ENCODE results near the gene KANK3. TPM values are rescaled to one million over a fixed set of nuclear protein-coding genes. Genes with fewer than 3 reads are reported as not detected.
"Not testable (repeated sequence)": the region's sequence is repeated elsewhere in the genome, so short reads cannot be mapped to it uniquely, and the experiment has no call there.

Gene KANK3
- total RNA-seq, 2 donors from 2014 or later: 12.8 to 18.4 TPM

- peak overlapping the region; percentile 78 to 92 for H3K4me3 ChIP-seq
- H3K4me1 ChIP-seq: peaks cover 0 to 47% of the 10 kb centered on the region in 2 donors
- DNase-seq (ENCODE audit: low spot score): no peak
- no peaks in the 10 kb centered on the region for H3K9me3 ChIP-seq
- no peaks in the 10 kb centered on the region for H3K27me3 ChIP-seq
- peak overlapping the region; percentile 90 to 93 for H3K27ac ChIP-seq
- H3K36me3 ChIP-seq: peaks cover 29% of the 10 kb centered on the region
- TF ChIP-seq CTCF (IDR thresholded peaks at IDR 0.05): no peak
Observed at GRCh38 chr19:8319807-8320520, 23.1 kb downstream of the KANK3 start.

- not testable (repeated sequence) for H3K27ac ChIP-seq; H3K27me3 ChIP-seq; DNase-seq (ENCODE audit: low spot score); H3K4me3 ChIP-seq; H3K9me3 ChIP-seq
- H3K36me3 ChIP-seq: peaks cover 30% of the 10 kb centered on the region
- H3K4me1 ChIP-seq: peaks cover 0 to 36% of the 10 kb centered on the region in 2 donors
Observed at GRCh38 chr19:8318835-8319234, 24.2 kb downstream of the KANK3 start.

DNA sequence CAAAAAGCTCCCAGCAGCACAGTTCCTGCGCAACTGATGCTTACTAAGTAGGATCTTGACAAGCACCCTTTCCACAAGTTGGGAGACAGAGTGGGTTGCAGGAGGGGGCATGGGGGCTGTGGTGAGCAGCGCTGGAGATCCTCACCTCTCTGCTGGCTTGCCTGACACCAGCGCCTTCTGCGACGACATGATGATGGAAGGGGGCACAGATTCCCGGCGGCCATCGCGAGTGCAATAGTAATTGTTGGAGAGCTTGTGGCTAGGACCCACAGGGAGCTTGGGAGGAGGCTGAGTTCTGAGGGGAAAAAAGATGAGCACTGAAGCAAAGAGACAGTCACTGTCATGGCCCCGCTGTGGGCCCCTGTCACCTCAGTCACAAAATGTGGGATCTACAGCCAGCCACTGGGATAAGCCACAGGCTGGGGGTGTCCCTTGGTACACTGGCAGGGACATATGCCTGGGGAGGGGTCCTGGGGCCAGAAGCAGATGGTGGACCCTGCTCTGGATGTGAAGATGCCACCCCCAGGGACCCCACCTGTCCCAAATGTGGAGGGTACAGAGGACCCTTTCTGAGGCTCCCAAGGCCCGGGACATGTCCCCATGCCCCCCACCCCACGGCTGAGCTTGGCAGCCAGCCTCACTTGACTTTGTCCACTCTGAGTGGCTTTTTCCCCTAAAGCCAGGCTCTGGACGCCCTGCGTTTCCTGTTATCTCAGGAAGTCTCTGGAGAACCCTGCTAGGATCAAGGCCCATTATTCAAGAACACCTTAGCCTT, 26.5 kb downstream of the KANK3 start:
- H3K4me1 ChIP-seq: peaks cover 0 to 27% of the 10 kb centered on the region in 2 donors
- H3K4me3 ChIP-seq: no peak overlapping the region
- peaks cover 24% of the 10 kb centered on the region for H3K36me3 ChIP-seq
- no peaks in the 10 kb centered on the region for H3K9me3 ChIP-seq
- H3K27me3 ChIP-seq: no peaks in the 10 kb centered on the region
- DNase-seq (ENCODE audit: low spot score): no peak
- no peak overlapping the region for H3K27ac ChIP-seq
- TF ChIP-seq CTCF (IDR thresholded peaks at IDR 0.05): no peak

GRCh38 chr19:8314981-8315640, 28.0 kb downstream of the KANK3 start:
- Histone ChIP-seq H3K36me3 (peaks cover 38% of the 10 kb centered on the region), H3K4me1 (peaks cover 0 to 23% of the 10 kb centered on the region in 2 donors)
- not testable (repeated sequence) for H3K27me3 ChIP-seq; H3K27ac ChIP-seq; DNase-seq (ENCODE audit: low spot score); H3K9me3 ChIP-seq; H3K4me3 ChIP-seq

DNA sequence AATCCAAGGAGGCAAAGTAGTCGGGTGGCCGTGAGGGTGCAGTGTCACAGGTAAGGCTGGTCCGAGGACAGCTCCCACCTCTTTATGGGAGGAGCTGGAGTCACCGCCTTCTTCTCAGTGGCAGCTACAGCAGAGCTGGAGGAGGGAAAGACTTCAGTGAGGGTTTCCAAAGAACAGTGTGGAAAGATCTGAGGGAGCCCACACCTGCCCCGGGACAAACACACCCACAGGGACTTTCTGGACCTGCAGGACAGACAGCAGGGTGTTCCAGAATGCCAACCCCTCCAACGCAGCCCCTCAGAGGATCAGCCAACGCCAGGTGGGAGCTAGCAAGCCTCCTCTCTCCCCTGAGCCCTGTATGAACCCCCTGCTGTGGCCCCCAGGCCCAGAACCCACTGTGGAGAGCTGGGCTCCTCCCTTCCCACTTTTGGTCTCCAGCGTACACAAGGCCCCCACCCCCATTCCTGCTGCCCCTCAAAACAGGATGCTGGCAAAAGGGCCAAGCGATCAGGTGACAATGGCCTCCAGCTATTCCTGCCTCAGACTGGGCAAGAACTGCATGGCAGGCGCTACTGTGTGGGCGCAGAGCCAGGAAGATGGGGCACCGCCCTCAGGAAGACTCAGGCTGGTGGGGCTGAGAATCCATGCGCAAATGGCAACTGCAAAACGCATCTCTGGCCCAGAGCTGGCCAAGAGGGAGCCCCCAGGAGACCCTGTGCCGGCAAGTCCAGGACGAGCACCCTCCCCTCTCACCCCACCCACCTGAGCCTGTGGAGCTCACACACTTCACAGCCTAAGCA, 31.4 kb downstream of the KANK3 start:
- Histone ChIP-seq H3K36me3 (peaks cover 48% of the 10 kb centered on the region), H3K27me3 (no peaks in the 10 kb centered on the region), H3K9me3 (no peaks in the 10 kb centered on the region), H3K4me3 (no peak overlapping the region), H3K27ac (peak overlapping the region; percentile 35 to 37), H3K4me1 (peaks cover 0 to 42% of the 10 kb centered on the region in 2 donors)
- DNase-seq (ENCODE audit: low spot score): no peak
- TF ChIP-seq CTCF (IDR thresholded peaks at IDR 0.05): no peak

DNA sequence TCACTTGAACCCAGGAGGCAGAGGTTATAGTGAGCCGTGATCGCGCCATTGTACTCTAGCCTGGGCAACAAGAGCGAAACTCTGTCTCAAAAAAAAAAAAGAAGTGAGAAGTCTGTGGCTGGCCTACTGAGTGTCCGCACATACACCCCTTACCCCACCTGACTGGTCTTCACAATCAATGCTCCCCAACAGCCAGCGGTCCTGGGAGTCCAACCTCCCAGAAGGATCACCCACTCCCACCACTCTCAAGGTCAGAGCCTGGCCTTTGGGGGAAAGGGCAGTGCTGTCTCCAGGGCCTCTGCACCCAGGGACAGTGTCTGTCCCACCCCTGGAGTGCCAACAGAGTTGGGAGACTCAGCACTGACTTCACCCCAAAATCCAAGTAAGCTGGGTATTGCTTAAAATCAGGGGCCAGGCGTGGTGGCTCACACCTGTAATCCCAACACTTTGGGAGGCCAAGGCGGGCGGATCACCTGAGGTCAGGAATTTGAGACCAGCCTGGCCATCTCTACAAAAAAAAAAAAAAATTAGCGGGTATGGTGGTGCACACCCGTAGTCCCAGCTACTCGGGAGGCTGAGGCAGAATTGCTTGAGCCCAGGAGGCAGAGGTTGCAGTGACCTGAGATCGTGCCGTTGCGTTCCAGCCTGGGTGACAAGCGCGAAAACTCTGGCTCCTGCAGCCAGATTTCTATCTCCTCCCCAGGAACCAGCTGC, 32.6 kb downstream of the KANK3 start:
- Histone ChIP-seq H3K27ac (no peak overlapping the region), H3K27me3 (no peaks in the 10 kb centered on the region), H3K9me3 (no peaks in the 10 kb centered on the region), H3K4me1 (peaks cover 0 to 41% of the 10 kb centered on the region in 2 donors), H3K4me3 (no peak overlapping the region), H3K36me3 (peaks cover 40% of the 10 kb centered on the region)
- no peak for DNase-seq (ENCODE audit: low spot score)
- TF ChIP-seq CTCF (IDR thresholded peaks at IDR 0.05): no peak
